Renal pelvis (tissue), 4 donors: Measurements from ENCODE around the gene INSRR. TPM values are rescaled to one million over a fixed set of nuclear protein-coding genes. Genes with fewer than 3 reads are reported as not detected.
A peak's percentile ranks its signal among the peaks of the same experiment; 100 is the strongest.

Experiments
- DNase-seq: peaks from one replicate; pipeline ENCODE4 v3.0.0-alpha.2; 2013
- polyA plus RNA-seq, 3 donors: library from polyadenylated mRNA; unstranded; fragments of 120-200 nt; gene quantifications; one replicate each; pipeline ENCODE4 v1.2.1, GENCODE V29; 2013; ENCODE audit not compliant: insufficient read length in 3 of 3

The INSRR gene
- polyA plus RNA-seq, 3 donors = 1.6 to 3.0 (median 2.0) TPM

DNA sequence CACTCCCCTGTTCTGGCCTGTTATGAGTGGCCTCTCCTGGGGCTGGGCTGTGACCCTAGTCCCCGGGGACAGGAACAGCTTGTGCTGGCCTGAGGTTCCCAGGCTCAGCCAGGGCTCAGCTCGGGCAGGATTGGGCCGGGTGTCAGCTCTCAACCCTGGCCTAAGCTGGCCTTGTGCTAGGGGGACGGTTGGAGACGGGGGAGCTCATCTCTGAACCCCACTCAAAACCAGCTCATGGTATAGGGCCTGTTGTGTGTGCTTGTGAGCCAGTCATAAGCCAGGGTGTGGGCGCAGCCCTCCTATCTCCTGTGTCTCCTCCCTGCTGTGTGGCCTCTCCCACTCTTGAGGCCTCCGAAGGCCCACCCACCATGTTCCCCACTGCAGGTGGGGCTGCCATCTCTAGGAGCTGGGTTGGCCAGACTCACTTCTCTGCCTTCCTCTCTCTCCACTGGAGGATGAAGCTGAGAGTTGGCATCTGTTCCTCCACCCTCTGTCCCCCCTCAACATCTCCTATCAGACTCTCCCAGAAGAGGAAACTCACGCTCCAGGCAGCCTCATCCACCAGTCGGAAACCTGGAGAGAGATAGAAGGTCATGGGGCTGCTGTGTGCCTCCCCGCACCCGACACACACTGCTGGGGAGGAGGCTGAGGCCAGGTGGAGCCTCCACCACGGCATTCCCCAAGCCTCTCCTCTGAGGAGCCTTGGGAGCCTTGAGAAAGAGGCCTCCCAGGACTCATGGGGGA is 36.0 kb upstream of the INSRR start:
- no peak for DNase-seq

DNA sequence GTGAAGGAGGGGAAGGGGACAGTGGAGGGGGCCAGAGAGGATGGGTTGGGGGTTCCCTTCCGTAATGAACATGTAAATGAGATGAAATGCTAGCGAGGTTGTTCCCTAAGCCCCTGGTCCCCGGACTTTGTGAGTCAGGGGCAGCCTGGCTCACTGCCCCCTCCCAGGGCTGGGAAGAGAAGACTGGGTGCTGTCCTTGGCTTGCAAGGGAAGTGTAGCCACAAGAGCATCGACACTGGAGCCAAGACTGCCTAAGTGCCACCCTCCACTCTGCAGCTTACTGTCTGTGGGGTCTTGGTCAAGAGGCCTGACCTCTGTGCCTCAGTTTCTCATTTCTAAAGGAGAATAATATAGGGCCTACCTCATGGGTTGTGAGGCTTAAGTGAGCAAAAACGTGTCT is 35.1 kb upstream of the INSRR start:
- DNase-seq = no peak

- DNase-seq = peak; percentile 70
These were observed 34.4 kb upstream of the INSRR start, which contains the start of gene PEAR1 for GRCh38 chr1:156893048-156893953. Gene PEAR1 (plus strand): TSS chr1:156893718. CDS start chr1:156903927, 10,209 bp downstream.

DNA sequence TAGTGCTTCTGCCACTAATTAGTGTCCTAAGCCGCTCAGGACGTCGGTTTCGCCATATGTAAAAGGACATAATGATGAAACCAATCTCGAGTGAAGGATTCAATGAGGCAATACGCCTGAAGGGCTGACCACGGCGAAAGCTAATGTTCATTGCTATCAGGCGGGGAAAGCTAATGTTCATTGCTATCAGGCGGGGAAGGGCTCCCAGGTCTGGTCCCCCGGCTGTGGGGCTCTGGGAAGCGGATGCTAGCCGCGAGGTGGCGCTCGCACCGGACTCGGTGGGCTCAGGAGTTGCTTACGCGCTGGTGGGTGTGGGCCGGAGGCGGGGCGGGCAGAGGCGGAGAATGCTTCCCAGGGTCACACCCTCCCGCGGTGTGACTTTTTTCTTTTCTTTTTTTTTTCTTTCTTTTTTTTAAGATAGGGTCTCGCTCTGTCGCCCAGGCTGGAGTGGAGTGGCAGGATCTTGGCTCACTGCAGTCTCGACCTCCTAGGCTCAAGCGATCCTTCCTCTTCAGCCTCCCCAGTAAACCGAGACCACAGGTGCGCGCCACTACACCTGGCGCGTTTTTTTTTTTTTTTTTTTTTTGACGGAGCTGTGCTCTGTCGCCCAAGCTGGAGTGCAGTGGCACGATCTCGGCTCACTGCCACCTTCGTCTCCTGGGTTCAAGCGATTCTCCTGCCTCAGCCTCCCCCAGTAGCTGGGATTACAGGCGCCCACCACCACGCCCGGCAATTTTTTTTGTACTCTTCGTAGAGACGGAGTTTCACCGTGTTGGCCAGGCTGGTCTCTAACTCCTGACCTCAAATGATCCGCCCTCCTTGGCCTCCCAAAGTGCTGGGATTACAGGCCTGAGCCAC is 33.5 kb upstream of the INSRR start:
- DNase-seq = peak; percentile 91

GRCh38 chr1:156889802-156890580 is 31.1 kb upstream of the INSRR start:
- DNase-seq = peak; percentile 80

- DNase-seq = no peak
These were observed 28.8 kb upstream of the INSRR start for GRCh38 chr1:156887734-156888133.

DNA sequence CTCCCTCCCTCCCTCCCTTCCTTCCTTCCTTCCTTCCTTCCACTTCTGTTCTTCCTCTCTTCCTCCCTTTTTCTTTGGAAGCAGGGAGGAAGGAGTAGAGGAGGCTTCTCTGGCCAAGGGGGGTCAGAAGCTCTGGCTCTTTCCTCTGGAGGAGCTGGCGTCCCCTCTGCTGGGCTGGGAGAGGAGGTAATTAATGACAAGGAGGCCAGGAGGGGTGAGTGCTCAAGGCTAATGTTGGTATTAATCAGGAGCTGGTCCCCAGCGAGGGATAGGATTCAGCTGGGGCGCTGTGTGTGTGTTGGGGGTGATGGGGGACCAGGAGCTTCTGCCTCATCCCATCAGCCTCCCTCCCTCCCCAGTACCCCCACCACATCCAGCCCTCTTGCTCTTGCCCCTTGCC is 28.4 kb upstream of the INSRR start:
- peak; percentile 66 for DNase-seq

- DNase-seq = no peak
These were observed 27.8 kb upstream of the INSRR start for GRCh38 chr1:156886583-156887281.

- DNase-seq = no peak
These were observed 27.0 kb upstream of the INSRR start for GRCh38 chr1:156885880-156886355.

- no peak for DNase-seq
These were observed 26.4 kb upstream of the INSRR start for GRCh38 chr1:156885314-156885713.

DNA sequence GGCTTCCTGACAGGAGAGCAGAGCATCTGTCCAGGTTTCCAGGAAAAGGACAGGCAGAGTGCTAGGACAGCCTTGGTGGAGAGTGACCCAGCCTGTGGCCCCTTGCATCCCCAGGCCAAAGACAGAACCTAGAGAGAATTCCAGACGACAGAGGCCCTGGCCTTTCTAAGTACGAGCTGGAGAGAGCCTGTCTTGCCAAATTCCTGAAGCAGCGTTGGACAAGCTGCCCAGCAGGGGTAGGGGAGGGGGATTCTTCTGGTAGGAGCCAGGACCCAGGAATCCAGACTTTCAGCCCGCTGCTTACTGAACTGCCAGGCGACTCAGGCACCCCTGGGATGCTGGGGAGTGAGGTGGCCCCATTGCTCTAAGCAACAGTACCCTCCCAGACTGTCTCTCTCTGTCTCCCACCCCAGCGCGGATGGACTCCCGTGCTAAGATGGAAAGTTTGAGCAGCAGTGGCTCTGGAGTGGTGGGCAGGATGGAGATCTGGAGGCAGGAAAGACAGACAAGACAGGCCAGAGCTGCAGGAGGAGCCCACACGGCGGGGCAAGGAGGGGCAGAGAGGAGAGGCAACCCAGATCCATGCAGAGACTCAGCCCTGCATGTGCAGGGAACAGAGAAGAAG is 25.8 kb upstream of the INSRR start:
- DNase-seq = no peak

GRCh38 chr1:156883919-156884318 is 25.0 kb upstream of the INSRR start:
- DNase-seq = no peak

DNA sequence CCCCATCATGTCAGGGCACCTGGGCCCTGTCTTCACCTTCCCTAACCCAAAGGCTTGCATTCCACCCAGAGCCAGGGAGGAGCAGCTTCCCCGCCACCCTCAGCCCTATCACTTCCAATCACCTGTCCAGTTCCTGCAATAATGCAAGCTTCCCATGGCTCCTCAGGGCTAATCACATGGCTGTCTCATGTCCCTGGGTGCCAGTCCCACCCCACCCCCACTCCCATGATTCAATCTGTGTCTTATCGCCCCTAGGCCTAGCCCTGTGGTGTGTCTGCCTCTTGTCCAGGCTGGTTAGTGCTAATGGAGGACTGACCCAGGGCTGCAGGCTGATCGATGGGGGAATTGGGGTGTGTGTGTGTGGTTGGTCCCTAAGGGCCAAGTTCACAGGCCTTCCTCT is 23.6 kb upstream of the INSRR start:
- DNase-seq = no peak

DNA sequence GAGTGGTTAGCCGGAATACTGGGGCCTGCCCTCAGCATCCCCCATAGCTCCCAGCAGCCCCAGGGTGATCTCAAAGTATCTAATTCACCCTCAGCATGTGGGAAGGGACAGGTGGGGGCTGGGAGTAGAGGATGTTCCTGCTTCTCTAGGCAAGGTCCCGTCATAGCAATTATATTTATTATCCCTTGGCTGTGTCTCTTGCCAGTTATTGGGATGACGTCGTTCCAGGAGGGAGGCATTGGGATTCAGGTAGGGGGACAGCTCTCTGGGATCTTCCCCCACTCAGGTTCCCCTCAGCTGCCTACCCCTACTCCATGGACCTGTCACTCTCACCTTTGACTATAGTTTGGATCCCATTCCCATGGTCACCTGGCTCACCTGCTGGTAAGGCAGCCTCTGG is 22.7 kb upstream of the INSRR start:
- DNase-seq = no peak

- no peak for DNase-seq
These were observed 22.2 kb upstream of the INSRR start for GRCh38 chr1:156881101-156881500.

GRCh38 chr1:156880473-156880872 is 21.6 kb upstream of the INSRR start:
- DNase-seq = no peak

DNA sequence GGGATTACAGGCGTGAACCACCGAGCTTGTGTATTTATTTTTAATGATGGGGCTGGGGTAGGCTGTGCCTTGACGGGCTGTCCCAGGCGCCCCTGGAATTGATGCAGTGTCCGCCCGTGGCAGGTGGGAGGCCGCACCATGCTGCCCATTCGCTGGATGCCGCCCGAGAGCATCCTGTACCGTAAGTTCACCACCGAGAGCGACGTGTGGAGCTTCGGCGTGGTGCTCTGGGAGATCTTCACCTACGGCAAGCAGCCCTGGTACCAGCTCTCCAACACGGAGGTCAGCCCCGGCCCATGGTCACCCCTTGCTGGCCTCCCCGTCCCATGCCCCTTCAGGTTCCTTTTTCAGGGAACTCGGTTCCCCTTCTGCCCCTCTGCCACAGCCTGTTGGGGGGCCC is 21.0 kb upstream of the INSRR start:
- no peak for DNase-seq

DNA sequence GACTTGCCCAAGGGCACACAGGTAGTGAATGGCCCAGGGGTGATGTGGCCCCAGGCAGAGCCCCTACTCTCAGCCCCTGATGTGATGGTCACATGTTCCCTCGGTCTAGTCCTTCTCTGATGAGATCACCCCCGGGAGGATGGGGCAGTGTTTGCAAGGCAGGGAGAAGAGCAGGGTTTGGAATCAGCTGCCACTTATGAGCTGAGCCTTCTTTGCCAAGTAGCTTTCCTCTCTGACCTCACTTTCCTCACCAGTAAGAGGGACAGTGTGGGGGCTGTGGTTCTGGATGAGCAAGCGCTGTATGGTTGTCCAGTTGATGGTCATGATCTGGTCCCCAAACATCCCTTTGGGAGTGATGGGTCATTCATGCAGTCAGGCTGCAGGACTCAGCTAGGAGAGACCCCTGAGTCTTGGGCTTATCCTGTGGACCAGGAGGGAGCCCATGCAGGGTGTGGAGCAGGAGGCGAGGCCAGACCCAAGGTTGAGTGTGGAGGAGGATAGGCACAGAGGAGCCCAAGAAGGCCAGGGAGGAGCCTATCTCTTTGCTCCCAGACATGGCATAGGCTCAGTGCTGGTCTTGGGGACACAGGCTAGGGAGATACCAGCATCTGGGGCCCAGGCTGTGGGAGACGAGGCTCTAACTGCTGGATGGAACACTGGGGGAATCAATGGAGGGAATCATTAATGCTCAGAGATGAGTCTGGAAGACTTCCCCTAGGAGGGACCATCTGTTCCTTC is 18.7 kb upstream of the INSRR start:
- no peak for DNase-seq

- DNase-seq = no peak
These were observed 17.4 kb upstream of the INSRR start for GRCh38 chr1:156876281-156876680.

GRCh38 chr1:156875341-156875615 is 16.4 kb upstream of the INSRR start:
- no peak for DNase-seq
